ENCODE data around the gene MIB2. TPM values are rescaled to one million over a fixed set of nuclear protein-coding genes. Genes with fewer than 3 reads are reported as not detected.
A peak's percentile ranks its signal among the peaks of the same experiment; 100 is the strongest.
"Not testable (repeated sequence)": the region's sequence is repeated elsewhere in the genome, so short reads cannot be mapped to it uniquely, and the experiment has no call there.

The MIB2 gene
- total RNA-seq, 1 experiment from 2014 or later: 74.5 TPM

- Histone ChIP-seq H3K4me1 (ENCODE audit: control insufficient read depth, insufficient read depth, low read length) (peaks cover 6% of the 10 kb centered on the region), H3K9me3 (ENCODE audit: control insufficient read depth, insufficient read depth, low read depth, low read length) (no peaks in the 10 kb centered on the region), H3K27ac (ENCODE audit: low read length) (no peak overlapping the region), H3K36me3 (ENCODE audit: control insufficient read depth, insufficient read depth, low read length) (no peaks in the 10 kb centered on the region), H3K27me3 (ENCODE audit: control insufficient read depth, insufficient read depth, low read length) (no peaks in the 10 kb centered on the region), H3K4me3 (ENCODE audit: low read depth in 2 of 2, low read length in 2 of 2) (no peak overlapping the region)
- ATAC-seq (peak; percentile 49), DNase-seq (ENCODE audit: low read depth, low spot score) (no peak)
- CTCF ChIA-PET: no interaction called here
- intact Hi-C loops (cut with micrococcal nuclease; ENCODE audit: unreplicated experiment) (no loop called here), in situ Hi-C loops (cut with HindIII; ENCODE audit: low pct_unique_long_range_greater_than_20kb, low sequenced_read_pairs) (no loop called here)
- BruUV-seq (replicated peaks): no TSS peak
- TF ChIP-seq REST (IDR thresholded peaks at IDR 0.05; ENCODE audit: insufficient read depth in 1 of 2, low read depth in 2 of 2, low read length in 1 of 2): no peak
- TF ChIP-seq POLR2AphosphoS5 (IDR thresholded peaks at IDR 0.05; ENCODE audit: low read depth, low read length): no peak
- no peak for TF ChIP-seq CTCF (IDR thresholded peaks at IDR 0.05)
- no peak for TF ChIP-seq TCF7L2 (IDR thresholded peaks at IDR 0.05; ENCODE audit: low read depth, low read length)
- TF ChIP-seq SIN3A (IDR thresholded peaks at IDR 0.05; ENCODE audit: borderline replicate concordance, insufficient read depth, low read depth, low read length): no peak
- POLR2A ChIA-PET: no interaction called here
Observed at GRCh38 chr1:1594602-1595260, 20.6 kb upstream of the MIB2 start.

DNA sequence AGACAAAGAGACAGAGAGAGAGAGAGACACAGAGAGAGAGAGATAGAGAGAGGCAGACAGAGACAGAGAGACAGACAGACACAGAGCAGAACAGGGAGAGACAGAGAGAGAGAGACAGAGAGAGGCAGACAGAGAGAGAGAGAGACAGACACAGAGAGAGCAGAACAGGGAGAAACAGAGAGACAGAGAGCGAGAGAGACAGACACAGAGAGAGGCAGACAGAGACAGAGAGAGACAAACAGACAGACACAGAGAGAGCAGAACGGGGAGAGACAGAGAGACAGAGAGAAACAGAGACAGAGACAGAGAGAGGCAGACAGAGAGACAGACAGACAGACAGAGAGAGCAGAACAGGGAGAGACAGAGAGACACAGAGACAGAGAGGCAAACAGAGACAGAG lies 20.0 kb upstream of the MIB2 start:
- ATAC-seq; BruUV-seq (replicated peaks): not testable (repeated sequence)

GRCh38 chr1:1596493-1597274 lies 18.6 kb upstream of the MIB2 start:
- Histone ChIP-seq H3K27me3 (ENCODE audit: control insufficient read depth, insufficient read depth, low read length) (no peaks in the 10 kb centered on the region), H3K4me1 (ENCODE audit: control insufficient read depth, insufficient read depth, low read length) (peaks cover 10% of the 10 kb centered on the region), H3K36me3 (ENCODE audit: control insufficient read depth, insufficient read depth, low read length) (no peaks in the 10 kb centered on the region), H3K9me3 (ENCODE audit: control insufficient read depth, insufficient read depth, low read depth, low read length) (no peaks in the 10 kb centered on the region), H3K4me3 (ENCODE audit: low read depth in 2 of 2, low read length in 2 of 2) (no peak overlapping the region), H3K27ac (ENCODE audit: low read length) (no peak overlapping the region)
- ATAC-seq: no peak
- in situ Hi-C loops (cut with HindIII; ENCODE audit: low pct_unique_long_range_greater_than_20kb, low sequenced_read_pairs): no loop called here
- DNase-seq (ENCODE audit: low read depth, low spot score): no peak
- POLR2A ChIA-PET: interaction anchor here (1.2 kb wide), 1 partner anchor 21 kb away, joined by 4 read pairs; no protein-coding TSS in a partner anchor
- BruUV-seq (replicated peaks): no TSS peak
- CTCF ChIA-PET: no interaction called here
- intact Hi-C loops (cut with micrococcal nuclease; ENCODE audit: unreplicated experiment): no loop called here
- TF ChIP-seq TCF7L2 (IDR thresholded peaks at IDR 0.05; ENCODE audit: low read depth, low read length) (no peak), CTCF (IDR thresholded peaks at IDR 0.05) (no peak), SIN3A (IDR thresholded peaks at IDR 0.05; ENCODE audit: borderline replicate concordance, insufficient read depth, low read depth, low read length) (no peak), POLR2AphosphoS5 (IDR thresholded peaks at IDR 0.05; ENCODE audit: low read depth, low read length) (no peak), REST (IDR thresholded peaks at IDR 0.05; ENCODE audit: insufficient read depth in 1 of 2, low read depth in 2 of 2, low read length in 1 of 2) (no peak)

More for the DNA sequence above, 20.0 kb upstream of the MIB2 start:
- intact Hi-C loops (cut with micrococcal nuclease; ENCODE audit: unreplicated experiment); DNase-seq (ENCODE audit: low read depth, low spot score); H3K27ac ChIP-seq (ENCODE audit: low read length); in situ Hi-C loops (cut with HindIII; ENCODE audit: low pct_unique_long_range_greater_than_20kb, low sequenced_read_pairs); H3K4me3 ChIP-seq (ENCODE audit: low read depth in 2 of 2, low read length in 2 of 2); H3K27me3 ChIP-seq (ENCODE audit: control insufficient read depth, insufficient read depth, low read length); H3K9me3 ChIP-seq (ENCODE audit: control insufficient read depth, insufficient read depth, low read depth, low read length); POLR2A ChIA-PET; H3K36me3 ChIP-seq (ENCODE audit: control insufficient read depth, insufficient read depth, low read length); H3K4me1 ChIP-seq (ENCODE audit: control insufficient read depth, insufficient read depth, low read length); CTCF ChIA-PET: not testable (repeated sequence)
